HG03439 (cell line): ENCODE measurements around the gene ZDHHC4.
"Not testable (repeated sequence)": the region's sequence is repeated elsewhere in the genome, so short reads cannot be mapped to it uniquely, and the experiment has no call there.

Source experiments
- ATAC-seq: cut with Tn5 transposase; IDR thresholded peaks from one replicate; pipeline ENCODE4 v1.9.1; 2021; ENCODE audit warnings: mild to moderate bottlenecking, moderate library complexity; ENCODE audit not compliant: unreplicated experiment

ZDHHC4 gene

GRCh38 chr7:6631605-6632004 lies 54.4 kb downstream of the ZDHHC4 start:
- no peak for ATAC-seq

GRCh38 chr7:6634021-6634420 lies 56.8 kb downstream of the ZDHHC4 start:
- ATAC-seq: no peak

GRCh38 chr7:6634971-6635370 lies 57.7 kb downstream of the ZDHHC4 start:
- not testable (repeated sequence) for ATAC-seq

GRCh38 chr7:6636741-6637543 lies 59.7 kb downstream of the ZDHHC4 start, which contains the start of gene ZNF316:
ZNF316 (plus strand) TSS chr7:6637318; CDS start chr7:6642410, 5,092 bp downstream.
- ATAC-seq: peak; percentile 63

GRCh38 chr7:6637544-6638229 lies 60.4 kb downstream of the ZDHHC4 start:
- ATAC-seq: peak; percentile 65
